LHCN-M2 (cell line): Measurements from ENCODE around the gene SDHAF1. TPM values are rescaled to one million over a fixed set of nuclear protein-coding genes. Genes with fewer than 3 reads are reported as not detected.
"Not testable (repeated sequence)": the region's sequence is repeated elsewhere in the genome, so short reads cannot be mapped to it uniquely, and the experiment has no call there.

Source experiments
- DNase-seq: peaks from one replicate; pipeline ENCODE4 v3.0.0-alpha.2; 2012; ENCODE audit warnings: low read depth
- total RNA-seq: library from RNA; depleted of rRNA; stranded (reverse); fragments of >200 nt; gene quantifications from 2 replicates; pipeline ENCODE4 v1.2.3, GENCODE V29; 2014; rRNA removed

The SDHAF1 gene
- total RNA-seq, 1 experiment from 2014 or later = 24.7 TPM

DNA sequence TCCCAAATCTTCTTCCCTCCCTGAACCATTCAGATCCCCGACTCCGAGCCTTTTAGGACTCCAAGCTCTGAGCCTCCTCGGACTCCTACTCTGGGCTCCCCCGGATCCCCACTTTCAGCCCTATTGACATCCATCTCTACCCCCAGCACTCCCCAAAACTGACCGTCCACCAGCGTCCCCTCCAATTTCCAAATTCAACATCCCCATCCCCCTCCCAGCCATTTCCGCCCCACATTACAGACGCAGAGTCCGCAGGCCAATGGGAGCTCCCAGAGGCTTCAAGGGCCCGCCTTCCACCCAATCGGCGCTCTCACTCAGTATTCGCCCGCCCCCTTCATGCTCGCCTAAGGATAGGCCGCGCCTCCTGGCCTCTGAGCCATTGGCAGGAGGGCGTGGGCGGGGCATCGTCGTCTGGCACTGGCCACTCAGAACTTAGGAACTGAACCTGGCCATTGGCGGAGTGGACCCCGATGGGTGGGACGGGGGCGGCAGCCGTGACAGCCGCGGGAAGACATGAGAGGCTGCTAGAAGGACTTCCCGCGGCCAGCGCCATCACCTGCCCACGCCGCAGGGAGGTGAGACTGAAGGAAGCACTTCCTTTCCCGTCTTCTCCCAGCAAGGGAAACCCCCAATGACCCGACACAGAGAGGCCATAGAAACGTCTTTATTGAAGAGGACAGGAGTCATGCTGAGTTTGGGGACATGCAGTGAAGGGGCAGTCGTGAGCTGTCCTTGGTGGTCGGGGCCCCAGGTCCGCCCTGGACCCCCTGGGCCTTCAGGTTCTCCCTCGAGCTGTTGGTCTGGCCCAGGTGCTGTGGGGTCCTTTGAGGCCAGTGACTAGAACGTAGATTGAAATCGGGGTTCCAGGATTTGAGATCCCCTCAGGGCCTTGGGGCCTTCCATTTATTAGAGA, 19.3 kb downstream of the SDHAF1 start, which contains the start of gene ALKBH6:
Gene ALKBH6 (minus strand): TSS at position 202 of the 913 bp plus-strand sequence. CDS start 816 bp downstream, outside the sequence.
- peak; percentile 98 for DNase-seq

DNA sequence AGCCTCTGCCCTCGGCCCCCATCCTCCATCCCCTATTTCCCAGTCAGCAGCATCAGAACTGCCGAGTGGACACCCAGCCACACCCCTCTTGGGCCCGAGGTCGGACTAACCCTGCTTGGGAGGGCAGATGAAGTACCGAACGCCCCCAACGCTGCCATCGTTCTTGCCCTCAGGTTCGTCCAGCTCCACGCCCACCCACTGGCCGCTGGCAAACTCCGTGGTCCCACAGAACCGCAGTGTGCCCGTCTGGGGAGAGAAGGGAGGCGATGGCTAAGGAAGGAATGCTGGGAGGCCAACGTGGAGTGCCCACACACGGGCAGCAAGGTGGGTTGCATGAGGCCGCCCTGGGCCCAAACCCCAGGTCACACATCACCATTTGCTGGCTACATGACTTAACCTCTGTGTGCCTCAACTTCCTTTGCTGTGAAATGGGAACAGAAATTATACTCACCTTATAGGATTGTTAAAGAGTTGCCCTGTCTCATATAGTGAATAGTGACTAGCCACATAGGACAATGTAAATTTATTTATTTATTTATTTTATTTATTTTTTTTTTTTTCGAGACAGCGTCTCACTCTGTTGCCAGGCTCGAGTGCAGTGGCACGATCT, 24.2 kb downstream of the SDHAF1 start:
- no peak for DNase-seq

- DNase-seq = no peak
These were observed 28.4 kb downstream of the SDHAF1 start for GRCh38 chr19:36023432-36023831.

GRCh38 chr19:36025541-36025940, 30.6 kb downstream of the SDHAF1 start:
- no peak for DNase-seq

- no peak for DNase-seq
These were observed 31.3 kb downstream of the SDHAF1 start for GRCh38 chr19:36026091-36026876.

- no peak for DNase-seq
These were observed 32.7 kb downstream of the SDHAF1 start for GRCh38 chr19:36027696-36028095.

DNA sequence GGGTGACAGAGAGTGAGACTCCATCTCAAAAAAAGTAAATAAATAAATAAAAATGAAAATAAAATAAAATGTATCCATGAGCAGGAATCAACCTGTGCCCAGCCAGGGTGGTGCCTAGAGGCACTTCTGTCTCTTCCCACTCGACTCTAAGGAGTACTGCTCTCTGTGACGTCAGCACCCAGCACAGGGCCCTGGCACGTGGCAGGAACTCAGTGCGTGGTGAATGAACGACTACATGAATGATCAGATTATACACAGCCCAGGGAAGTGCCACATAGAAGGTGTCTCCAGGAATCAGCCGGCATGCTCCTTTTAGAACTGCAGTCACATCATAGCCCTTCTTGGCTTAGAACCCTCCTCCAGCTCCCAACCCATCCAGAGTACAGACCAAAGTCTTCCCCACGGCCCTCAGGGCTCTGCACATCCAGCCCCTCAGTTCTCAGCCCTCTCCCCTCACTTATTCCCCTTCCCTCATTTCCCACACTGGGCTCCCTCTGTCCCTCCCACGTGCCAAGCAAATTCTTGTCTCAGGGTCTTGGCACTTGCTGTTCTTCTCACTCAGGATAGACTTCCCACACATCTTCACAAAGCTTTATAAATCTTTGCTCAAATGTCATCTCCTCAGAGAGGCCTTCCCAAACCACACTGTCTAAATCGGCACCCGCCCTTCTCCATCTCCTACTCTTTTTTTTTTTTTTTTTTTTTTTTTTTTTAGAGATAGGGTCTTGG, 33.5 kb downstream of the SDHAF1 start:
- no peak for DNase-seq

DNA sequence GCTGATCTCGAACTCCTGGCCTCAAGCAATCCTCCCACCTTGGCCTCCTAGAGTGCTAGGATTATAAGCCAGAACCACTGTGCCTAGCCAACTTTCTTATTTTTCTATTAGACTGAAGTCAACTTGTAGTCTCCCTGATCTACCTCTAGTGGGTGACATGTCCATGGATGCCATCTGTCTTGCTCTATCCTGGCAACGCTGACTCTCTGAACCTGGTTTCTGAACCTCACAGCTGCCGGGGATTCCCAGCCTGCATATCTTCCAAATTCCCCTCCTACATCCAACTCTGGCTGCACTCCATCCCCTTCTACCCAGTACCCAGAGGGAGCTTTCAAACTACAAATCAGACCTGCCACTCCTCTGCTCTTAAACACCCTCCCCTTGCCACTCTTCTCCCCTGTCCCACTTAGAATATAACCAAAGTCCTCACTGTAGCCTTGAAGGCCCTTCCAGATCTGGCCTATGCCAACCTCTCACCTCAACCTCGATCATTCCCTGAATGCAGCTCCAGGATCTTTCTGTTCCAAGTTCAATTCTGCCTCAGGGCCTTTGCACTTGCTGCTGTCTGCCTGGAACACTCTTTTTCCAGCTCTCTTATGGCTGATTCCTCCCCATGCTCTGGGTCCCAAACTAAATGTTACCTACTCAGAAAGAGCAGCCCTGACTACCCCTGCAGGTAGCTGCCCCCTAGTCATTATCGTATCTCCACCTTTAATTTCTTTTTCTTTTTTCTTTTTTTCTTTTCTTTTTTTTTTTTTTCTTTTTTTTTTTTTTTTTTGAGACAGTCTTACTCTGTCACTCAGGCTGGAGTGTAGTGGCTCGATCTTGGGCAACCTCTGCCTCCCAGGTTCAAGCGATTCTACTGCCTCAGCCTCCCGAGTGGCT, 35.5 kb downstream of the SDHAF1 start:
- DNase-seq = peak; percentile 38

DNA sequence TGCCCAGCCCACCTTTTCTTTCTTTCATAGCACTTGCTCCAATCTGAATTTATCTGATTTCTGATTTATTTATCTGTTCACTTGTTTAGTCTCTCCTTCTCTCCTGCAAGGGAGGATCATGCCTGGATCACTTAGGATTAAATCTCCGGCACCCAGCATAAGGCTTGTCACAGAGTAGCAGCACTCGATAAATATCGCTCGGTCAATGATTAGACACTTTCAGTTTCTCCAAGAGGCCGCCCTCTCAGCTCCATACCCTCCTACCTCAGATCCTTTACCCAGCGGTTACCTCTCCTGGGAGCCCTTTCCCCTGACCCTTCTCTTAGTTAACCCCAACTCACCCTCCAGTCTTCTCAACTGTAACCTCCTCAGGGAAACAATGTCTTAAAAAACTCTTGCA, 36.3 kb downstream of the SDHAF1 start:
- DNase-seq = no peak

DNA sequence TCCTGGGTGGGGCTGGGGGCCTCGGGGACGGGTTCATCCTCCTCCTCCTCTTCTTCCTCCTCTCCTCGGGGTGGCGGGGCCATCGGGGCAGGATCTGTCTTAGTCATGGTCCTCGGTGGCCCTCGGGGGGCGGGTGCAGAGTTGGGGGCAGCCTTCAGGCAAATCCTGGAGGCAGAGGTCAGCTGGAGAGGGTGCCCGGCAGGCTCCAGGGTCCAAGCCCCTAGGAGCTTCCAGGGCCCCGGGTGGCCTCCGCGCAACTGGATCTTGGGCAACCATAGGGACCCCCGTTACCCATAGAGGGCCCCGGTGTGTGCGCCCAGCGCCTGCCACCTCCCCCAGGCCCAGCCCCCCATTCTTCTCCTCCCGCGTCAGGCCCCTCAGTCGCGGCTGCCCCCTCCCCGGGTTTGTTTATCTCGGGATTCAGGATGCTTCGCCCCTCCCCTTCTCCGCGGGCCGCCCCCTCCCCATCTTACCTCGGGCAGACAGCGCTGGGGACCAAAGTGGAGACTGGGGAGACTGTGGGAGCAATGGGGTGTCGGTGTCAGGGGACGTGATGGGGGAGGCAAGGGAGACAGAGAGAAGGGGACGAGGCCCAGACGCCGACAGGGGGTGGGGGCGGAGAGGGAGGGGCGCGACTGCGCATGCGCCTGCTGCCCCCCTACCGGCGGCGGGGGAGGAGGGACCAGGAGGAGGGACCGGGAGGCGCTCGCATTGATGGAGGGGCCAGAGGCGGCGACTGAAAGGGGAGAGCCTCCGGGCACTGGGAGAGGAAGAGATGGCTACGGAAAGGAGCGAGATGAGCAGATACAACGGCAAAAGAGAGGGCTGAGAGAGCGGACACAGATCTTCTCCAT, 37.5 kb downstream of the SDHAF1 start, which contains the start of gene CLIP3:
Gene CLIP3 (minus strand): TSS at position 623 of the 854 bp plus-strand sequence. CDS start 516 bp downstream, at position 107.
- peak; percentile 55 for DNase-seq

GRCh38 chr19:36040495-36040894, 45.5 kb downstream of the SDHAF1 start:
- DNase-seq = no peak

GRCh38 chr19:36041092-36041491, 46.1 kb downstream of the SDHAF1 start:
- DNase-seq = not testable (repeated sequence)

DNA sequence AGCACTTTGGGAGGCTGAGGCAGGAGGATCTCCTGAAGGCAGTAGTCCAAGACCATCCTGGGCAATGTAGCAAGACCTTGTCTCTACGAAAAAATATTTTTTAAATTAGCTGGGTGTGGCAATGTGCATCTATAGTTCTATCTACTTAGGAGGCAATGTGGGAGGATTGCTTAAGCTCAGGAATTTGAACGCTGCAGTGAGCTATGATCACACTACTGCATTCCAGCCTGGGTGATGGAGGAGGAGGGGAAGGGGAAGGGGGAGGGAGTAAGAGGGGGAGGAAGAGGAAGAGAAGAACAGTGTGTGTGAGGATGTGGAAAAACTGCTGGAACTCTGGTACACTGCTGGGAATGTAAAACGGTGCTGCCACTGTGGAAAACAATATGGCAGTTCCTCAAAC, 46.8 kb downstream of the SDHAF1 start:
- DNase-seq = peak; percentile 44

- DNase-seq = no peak
These were observed 49.0 kb downstream of the SDHAF1 start for GRCh38 chr19:36043952-36044351.

Other genes starting within 250 kb of the SDHAF1 start
- 12.2 and 12.4 TPM in 2 replicates for gene U2AF1L4, start 249.8 kb upstream of the SDHAF1 start, total RNA-seq
- 35.2 and 35.6 TPM in 2 replicates for gene PSENEN, start 249.5 kb upstream of the SDHAF1 start, total RNA-seq
- 16.9 and 18.7 TPM in 2 replicates for gene LIN37, start 246.6 kb upstream of the SDHAF1 start, total RNA-seq
- 0.29 TPM in 1 of 2 replicates, not detected in the other for gene HSPB6, start 238.2 kb upstream of the SDHAF1 start, total RNA-seq
- gene PROSER3, start 237.0 kb upstream of the SDHAF1 start, total RNA-seq = 7.2 and 8.2 TPM in 2 replicates
- gene ARHGAP33, start 219.6 kb upstream of the SDHAF1 start, total RNA-seq = 6.4 and 6.6 TPM in 2 replicates
- not detected in 2 replicates for gene PRODH2, start 182.3 kb upstream of the SDHAF1 start, total RNA-seq
- gene NPHS1, start 142.7 kb upstream of the SDHAF1 start, total RNA-seq = not detected in 2 replicates
- not detected in 2 replicates for gene KIRREL2, start 138.3 kb upstream of the SDHAF1 start, total RNA-seq
- gene APLP1, start 126.6 kb upstream of the SDHAF1 start, total RNA-seq = 38.3 and 47.1 TPM in 2 replicates
- 2.8 and 3.3 TPM in 2 replicates for gene NFKBID, start 94.6 kb upstream of the SDHAF1 start, total RNA-seq
- not detected in 2 replicates for gene HCST, start 92.7 kb upstream of the SDHAF1 start, total RNA-seq
- not detected in 2 replicates for gene TYROBP, start 86.9 kb upstream of the SDHAF1 start, total RNA-seq
- 6.5 and 8.3 TPM in 2 replicates for gene LRFN3, start 58.8 kb upstream of the SDHAF1 start, total RNA-seq
- gene SYNE4, start 13.6 kb downstream of the SDHAF1 start, total RNA-seq = 0.23 TPM in 1 of 2 replicates, not detected in the other
- 32.6 and 39.6 TPM in 2 replicates for gene ALKBH6, start 19.0 kb downstream of the SDHAF1 start, total RNA-seq
- gene CLIP3, start 37.7 kb downstream of the SDHAF1 start, total RNA-seq = 5.3 and 6.3 TPM in 2 replicates
- gene THAP8, start 59.1 kb downstream of the SDHAF1 start, total RNA-seq = 10.8 and 12.5 TPM in 2 replicates
- 22.0 and 23.6 TPM in 2 replicates for gene WDR62, start 59.7 kb downstream of the SDHAF1 start, total RNA-seq
- not detected in 2 replicates for gene OVOL3, start 116.0 kb downstream of the SDHAF1 start, total RNA-seq
- 56.0 and 56.1 TPM in 2 replicates for gene POLR2I, start 119.7 kb downstream of the SDHAF1 start, total RNA-seq
- gene TBCB, start 120.3 kb downstream of the SDHAF1 start, total RNA-seq = 295 and 302 TPM in 2 replicates
- 479 and 506 TPM in 2 replicates for gene CAPNS1, start 144.9 kb downstream of the SDHAF1 start, total RNA-seq
- not detected in 2 replicates for gene COX7A1, start 157.3 kb downstream of the SDHAF1 start, total RNA-seq
- 2.9 and 3.7 TPM in 2 replicates for gene ZNF565, start 219.5 kb downstream of the SDHAF1 start, total RNA-seq
- gene ZNF146, start 219.9 kb downstream of the SDHAF1 start, total RNA-seq = 81.8 and 98.9 TPM in 2 replicates